ENCODE measurements around the gene CACNA2D2.

Gene CACNA2D2

GRCh38 chr3:50503504-50504342, at the start of gene CACNA2D2:
Gene CACNA2D2, minus strand, starts transcription at chr3:50503634. Its CDS starts 211 bp downstream, at chr3:50503423.
- FAIRE-seq, result no peak

DNA sequence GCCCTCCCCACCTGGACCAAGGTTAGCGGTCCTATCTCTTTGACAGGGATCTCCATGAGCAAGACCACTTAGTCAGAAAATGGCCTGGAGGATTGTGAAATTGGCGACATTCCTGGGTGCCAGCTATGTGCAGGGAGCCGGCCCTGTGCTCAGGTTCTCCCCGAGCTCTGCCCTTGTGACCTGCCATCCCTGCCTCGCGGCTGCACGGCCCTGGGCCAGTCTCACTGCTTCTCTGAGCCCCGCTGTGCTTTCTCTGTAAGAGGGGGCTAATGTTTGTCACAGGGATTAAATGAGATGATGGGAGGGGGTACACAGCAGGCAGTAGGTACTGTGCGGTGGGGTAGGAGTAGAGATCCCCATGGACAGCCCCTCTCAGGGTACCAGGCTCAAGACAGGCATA, 49.2 kb upstream of the CACNA2D2 start:
- no peak for FAIRE-seq

GRCh38 chr3:50551681-50552435, 48.4 kb upstream of the CACNA2D2 start:
- FAIRE-seq, result no peak

- no peak for FAIRE-seq
Observed at GRCh38 chr3:50551054-50551659, 47.7 kb upstream of the CACNA2D2 start.

GRCh38 chr3:50550079-50550736, 46.8 kb upstream of the CACNA2D2 start:
- no peak for FAIRE-seq

- no peak for FAIRE-seq
Observed at GRCh38 chr3:50549226-50549625, 45.8 kb upstream of the CACNA2D2 start.

DNA sequence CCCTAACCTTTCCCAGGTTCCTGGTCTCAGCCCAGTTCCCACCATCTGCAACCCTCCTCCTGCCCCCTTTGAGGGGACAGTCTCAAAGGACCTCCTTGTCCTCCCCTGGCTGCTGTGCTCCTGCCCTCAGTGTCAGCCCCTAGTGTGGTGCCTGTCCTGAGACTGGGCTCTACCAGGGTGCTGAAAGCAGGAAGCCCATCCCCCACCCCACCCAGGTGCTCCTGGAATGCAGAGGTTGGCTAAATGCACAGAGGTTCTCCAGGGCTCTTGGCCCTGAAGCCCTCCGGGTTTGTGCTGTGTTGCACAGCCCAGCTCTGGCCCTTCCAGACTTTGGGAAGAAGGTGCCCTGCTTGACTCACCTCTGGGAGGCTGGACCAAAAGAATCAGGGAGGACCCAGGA, 42.3 kb upstream of the CACNA2D2 start:
- no peak for FAIRE-seq

GRCh38 chr3:50542177-50543034, 39.0 kb upstream of the CACNA2D2 start:
- FAIRE-seq, result no peak

DNA sequence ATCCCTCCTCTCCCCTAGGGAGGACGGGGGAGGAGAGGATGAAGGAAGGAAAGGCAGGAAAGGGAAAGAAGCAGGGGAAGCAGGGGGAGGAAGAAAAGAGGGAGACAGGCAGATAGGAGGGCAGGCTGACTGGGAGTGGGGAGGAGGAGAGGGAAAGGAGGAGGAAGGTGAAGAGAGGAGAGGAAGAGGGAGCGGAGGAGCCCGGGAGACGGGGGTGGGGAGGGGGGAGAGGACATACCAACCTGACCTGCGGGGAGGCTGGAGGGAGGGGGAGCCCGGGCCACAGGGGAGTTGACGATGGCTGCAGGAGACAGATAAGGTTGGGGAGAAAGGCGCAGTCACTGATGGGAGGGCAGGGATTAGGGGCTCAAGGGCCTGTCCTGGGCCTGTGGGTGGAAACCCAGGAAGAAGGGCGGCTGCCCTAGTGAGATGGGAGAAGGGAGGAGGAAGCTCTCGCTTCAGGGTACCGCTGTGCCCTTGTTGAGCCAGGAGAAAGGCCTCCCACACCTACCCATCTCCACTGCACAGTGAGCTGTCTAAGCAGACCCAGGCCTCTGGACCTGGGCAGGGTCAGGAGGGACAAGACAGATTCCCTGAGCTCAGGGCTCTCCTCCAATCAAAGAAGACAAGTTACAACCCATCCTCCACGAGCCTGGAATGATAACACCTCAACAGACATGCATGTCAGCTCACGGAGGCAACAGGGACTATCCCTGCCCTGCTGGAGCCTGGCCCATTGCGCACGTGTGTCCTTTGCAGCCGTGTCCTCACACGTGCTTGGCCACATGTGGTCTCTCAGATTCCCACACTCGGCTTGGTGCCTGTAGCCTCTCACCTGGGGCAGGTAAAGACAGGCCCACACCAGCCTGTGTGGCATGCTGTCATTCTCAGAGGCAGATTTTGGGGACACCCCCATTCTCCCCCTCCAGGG, 36.2 kb upstream of the CACNA2D2 start:
- FAIRE-seq, result no peak

DNA sequence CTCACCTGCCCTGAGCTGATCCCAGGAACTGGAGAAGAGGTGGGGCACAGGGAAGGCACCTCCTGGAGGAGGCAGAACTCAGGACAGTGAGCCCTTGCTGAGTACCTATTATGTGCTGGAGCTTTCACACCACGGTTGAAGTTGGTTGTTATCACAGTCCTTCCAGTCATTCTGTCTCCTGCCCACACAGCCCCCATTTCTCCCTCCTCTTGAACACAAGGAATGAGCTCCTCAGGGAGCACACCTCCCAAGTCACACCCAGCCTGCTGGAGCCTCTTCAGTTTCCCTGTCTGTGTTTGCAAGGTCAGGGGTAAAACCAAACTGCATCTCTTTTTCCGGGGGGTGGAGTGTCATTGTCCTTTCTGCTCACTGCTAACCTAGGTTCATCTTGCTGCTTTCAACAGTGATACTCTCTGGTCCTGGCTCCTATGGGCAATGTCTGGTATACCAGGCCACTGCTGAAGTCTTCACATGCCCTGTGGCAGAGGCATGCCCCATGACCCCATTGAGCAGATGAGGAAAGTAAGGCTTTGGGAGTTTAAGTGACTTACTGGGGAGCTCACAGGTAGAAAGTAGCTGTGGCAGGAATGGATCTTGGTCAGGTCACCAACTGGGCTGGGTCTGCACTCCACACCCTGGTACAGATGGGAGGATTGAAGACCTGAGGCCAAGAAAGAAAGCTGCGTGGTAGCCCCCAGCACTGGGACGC, 34.1 kb upstream of the CACNA2D2 start:
- no peak for FAIRE-seq

DNA sequence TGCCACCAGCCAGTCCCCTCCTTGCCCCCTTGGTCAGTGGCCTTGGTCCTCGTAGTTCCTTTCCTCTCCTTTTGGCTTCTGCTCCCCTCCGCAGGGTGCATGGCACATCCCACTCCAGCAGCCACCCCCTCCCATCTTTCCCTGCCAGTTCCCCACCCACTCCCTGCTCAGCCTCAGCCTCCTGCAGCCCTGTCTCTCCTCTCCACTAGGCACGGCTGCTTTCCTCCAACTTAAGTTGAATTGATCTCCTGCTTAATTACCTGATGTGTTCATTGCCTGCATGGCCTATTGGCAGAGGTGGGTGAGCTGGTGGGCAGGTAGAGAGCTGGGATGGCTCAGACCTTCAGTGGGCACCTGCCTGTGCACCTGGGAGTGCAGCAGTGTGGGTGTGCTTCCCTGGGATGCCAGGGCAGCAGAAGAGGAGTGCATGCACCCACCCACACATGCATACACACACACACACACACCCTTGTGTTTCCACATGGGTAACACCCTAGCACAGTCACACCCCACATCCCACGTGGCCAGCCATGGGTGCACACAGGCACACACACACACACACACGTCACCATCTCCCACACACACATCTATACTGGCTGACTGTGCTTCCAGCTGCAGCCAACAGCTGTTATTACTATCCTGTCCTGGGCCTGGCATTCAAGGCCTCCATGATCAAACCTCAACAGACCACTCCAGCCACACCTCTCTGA, 33.2 kb upstream of the CACNA2D2 start:
- FAIRE-seq, result no peak

- no peak for FAIRE-seq
Observed at GRCh38 chr3:50534681-50535330, 31.4 kb upstream of the CACNA2D2 start.

DNA sequence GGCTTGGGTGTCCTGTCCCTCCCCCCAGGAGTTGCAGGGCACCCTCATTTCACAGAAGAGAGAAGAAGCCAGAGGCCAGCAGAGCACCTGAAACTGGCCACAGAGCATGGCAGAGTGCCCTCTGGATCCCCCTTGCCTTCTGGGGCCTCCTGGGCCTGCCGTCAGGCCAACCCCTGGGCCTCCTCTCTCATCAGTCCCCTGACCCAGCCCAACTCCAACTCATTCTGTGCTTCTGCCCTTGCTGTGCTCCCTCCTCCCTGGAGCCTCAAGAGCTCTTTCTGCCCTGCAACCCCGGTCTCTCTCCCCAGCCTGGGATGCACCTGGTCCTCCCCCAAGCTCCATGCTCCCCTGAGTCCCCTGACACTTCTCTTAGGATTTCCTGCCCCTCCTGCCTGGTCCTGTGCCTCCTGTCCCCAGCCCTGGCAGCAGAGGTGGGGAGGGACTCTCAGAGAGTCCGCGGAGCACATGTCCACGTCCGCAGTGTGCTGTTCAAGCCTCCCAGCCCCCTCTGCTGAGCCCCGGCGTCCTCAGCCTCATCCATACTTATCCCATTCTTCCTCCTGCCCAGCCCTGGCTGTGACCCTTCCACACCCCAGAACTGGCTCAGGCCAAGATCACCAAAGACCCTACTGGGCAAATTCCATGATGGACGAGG, 30.5 kb upstream of the CACNA2D2 start:
- FAIRE-seq, result no peak

- FAIRE-seq, result no peak
Observed at GRCh38 chr3:50533316-50533715, 29.9 kb upstream of the CACNA2D2 start.

GRCh38 chr3:50532062-50532705, 28.8 kb upstream of the CACNA2D2 start:
- FAIRE-seq, result no peak

- no peak for FAIRE-seq
Observed at GRCh38 chr3:50531201-50531600, 27.8 kb upstream of the CACNA2D2 start.

GRCh38 chr3:50530001-50530970, 26.9 kb upstream of the CACNA2D2 start:
- no peak for FAIRE-seq

All from TTC549 (cell line).